A673 (cell line): ENCODE data around the gene SLC22A3. TPM values are rescaled to one million over a fixed set of nuclear protein-coding genes. Genes with fewer than 3 reads are reported as not detected.

Source experiments
- BruUV-seq: library from RNA; stranded (reverse); fragments of 400-500 nt; replicated peaks from 2 replicates; lab custom pipeline; 2021; lab: Mats Ljungman, UMichigan
- CTCF ChIA-PET: fragments of 300-600 bp; sonication (Branson Sonifier 250); formaldehyde crosslinking; loops from one replicate; lab custom pipeline; 2022; ENCODE audit warnings: antibody characterized with exemption; lab: Charles Lee
- POLR2A ChIA-PET: fragments of 300-600 bp; sonication (Branson Sonifier 250); formaldehyde crosslinking; loops from one replicate; lab custom pipeline; 2022; ENCODE audit warnings: antibody characterized with exemption; ENCODE audit not compliant: low non-redundant PET; lab: Charles Lee
- DNase-seq: peaks from one replicate; pipeline ENCODE4 v3.0.0-alpha.2; 2015; ENCODE audit warnings: low spot score
- H3K27ac ChIP-seq: fragments of 200-600 bp; sonication (generic); 2 replicates; pipeline ENCODE4 v1.5.1; 2016; ENCODE audit warnings: mixed run types, low read depth, mild to moderate bottlenecking, mixed read lengths, antibody characterized with exemption, low read length; ENCODE audit not compliant: poor library complexity, severe bottlenecking
- H3K27me3 ChIP-seq: fragments of 200-600 bp; sonication (generic); replicated peaks from 2 replicates; pipeline ENCODE4 v1.6.1; 2017; ENCODE audit warnings: mixed run types, low read depth, mild to moderate bottlenecking, mixed read lengths, antibody characterized with exemption, low read length; ENCODE audit not compliant: insufficient read depth, poor library complexity
- H3K36me3 ChIP-seq: fragments of 200-600 bp; sonication (generic); 2 replicates; pipeline ENCODE4 v1.6.1; 2016; ENCODE audit warnings: mixed run types, mild to moderate bottlenecking, mixed read lengths, antibody characterized with exemption, low read length; ENCODE audit not compliant: insufficient read depth, poor library complexity, severe bottlenecking
- H3K4me1 ChIP-seq: fragments of 200-600 bp; sonication (generic); 2 replicates; pipeline ENCODE4 v1.6.1; 2017; ENCODE audit warnings: mixed run types, mild to moderate bottlenecking, mixed read lengths, antibody characterized with exemption, low read length; ENCODE audit not compliant: insufficient read depth, poor library complexity, severe bottlenecking
- H3K4me3 ChIP-seq: fragments of 200-600 bp; sonication (generic); 2 replicates; pipeline ENCODE4 v1.5.1; 2016; ENCODE audit warnings: low read depth, mixed run types, mild to moderate bottlenecking, mixed read lengths, low read length; ENCODE audit not compliant: poor library complexity, severe bottlenecking
- H3K9me3 ChIP-seq: fragments of 200-600 bp; sonication (generic); 2 replicates; pipeline ENCODE4 v1.6.1; 2016; ENCODE audit warnings: mixed run types, low read depth, mild to moderate bottlenecking, mixed read lengths, antibody characterized with exemption, low read length; ENCODE audit not compliant: poor library complexity, severe bottlenecking
- EZH2 ChIP-seq: fragments of 200-600 bp; sonication (generic); IDR thresholded peaks from 2 replicates; pipeline ENCODE4 v1.6.1; 2017; ENCODE audit warnings: borderline replicate concordance, low read depth, mild to moderate bottlenecking, mixed read lengths, antibody characterized with exemption, low read length; ENCODE audit not compliant: poor library complexity, severe bottlenecking
- intact Hi-C: fragments of 100-400 bp; cut with micrococcal nuclease; formaldehyde crosslinking; loops from one replicate; pipeline ENCODE4 v1.10.0; 2022; ENCODE audit not compliant: unreplicated experiment
- total RNA-seq: library from RNA; stranded (reverse); gene quantifications from 2 replicates; pipeline ENCODE4 v1.2.3, GENCODE V29; 2021
- TF ChIP-seq, protein P1 (sequence below): fragments of 300-800, 200-600 bp; sonication (generic); conservative IDR thresholded peaks from 2 replicates; pipeline ENCODE4 v1.5.1; 2017; ENCODE audit warnings: low read depth, mild to moderate bottlenecking, antibody characterized with exemption, low read length, moderate library complexity, mixed read lengths

The SLC22A3 gene
- total RNA-seq, 1 experiment from 2014 or later: not detected

DNA sequence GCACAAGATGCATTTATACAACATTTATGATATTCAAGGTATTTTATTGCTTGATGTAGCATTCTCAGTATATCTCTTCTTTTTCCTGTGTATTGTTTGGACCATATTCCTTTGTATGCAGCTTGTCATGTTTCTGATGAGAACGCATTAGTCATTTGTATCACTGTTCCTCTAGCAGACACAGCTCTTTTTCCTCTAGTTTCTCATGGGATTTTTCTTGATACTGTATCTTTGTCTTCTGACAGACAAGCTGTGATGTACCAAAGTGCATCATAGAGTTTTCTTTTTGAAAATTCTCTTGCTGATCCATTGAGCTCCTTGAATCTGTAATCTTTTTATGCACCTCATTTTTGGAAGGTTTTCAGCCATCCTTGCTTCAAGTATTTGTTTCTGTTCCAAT lies 140.9 kb downstream of the SLC22A3 start:
- Histone ChIP-seq H3K4me3 (no peak overlapping the region), H3K4me1 (no peaks in the 10 kb centered on the region), H3K9me3 (no peaks in the 10 kb centered on the region), H3K36me3 (no peaks in the 10 kb centered on the region), H3K27me3 (no peaks in the 10 kb centered on the region), H3K27ac (no peak overlapping the region)
- CTCF ChIA-PET: no interaction called here
- intact Hi-C loops: no loop called here
- DNase-seq: no peak
- POLR2A ChIA-PET: no interaction called here
- TF ChIP-seq, protein P1, sequence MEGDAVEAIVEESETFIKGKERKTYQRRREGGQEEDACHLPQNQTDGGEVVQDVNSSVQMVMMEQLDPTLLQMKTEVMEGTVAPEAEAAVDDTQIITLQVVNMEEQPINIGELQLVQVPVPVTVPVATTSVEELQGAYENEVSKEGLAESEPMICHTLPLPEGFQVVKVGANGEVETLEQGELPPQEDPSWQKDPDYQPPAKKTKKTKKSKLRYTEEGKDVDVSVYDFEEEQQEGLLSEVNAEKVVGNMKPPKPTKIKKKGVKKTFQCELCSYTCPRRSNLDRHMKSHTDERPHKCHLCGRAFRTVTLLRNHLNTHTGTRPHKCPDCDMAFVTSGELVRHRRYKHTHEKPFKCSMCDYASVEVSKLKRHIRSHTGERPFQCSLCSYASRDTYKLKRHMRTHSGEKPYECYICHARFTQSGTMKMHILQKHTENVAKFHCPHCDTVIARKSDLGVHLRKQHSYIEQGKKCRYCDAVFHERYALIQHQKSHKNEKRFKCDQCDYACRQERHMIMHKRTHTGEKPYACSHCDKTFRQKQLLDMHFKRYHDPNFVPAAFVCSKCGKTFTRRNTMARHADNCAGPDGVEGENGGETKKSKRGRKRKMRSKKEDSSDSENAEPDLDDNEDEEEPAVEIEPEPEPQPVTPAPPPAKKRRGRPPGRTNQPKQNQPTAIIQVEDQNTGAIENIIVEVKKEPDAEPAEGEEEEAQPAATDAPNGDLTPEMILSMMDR: no peak
- TF ChIP-seq EZH2: no peak
- no TSS peak for BruUV-seq

DNA sequence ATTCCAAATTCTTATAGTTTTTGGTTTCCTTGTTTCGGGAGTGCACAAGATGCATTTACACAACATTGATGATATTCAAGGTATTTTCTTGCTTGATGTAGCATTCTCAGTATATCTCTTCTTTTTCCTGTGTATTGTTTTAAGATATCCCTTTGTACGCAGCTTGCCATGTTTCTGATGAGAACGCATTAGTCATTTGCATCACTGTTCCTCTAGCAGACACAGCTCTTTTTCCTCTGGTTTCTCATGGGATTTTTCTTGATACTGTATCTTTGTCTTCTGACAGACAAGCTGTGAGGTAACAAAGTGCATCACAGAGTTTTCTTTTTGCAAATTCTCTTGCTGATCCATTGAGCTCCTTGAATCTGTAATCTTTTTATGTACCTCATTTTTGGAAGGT lies 146.4 kb downstream of the SLC22A3 start:
- H3K27ac ChIP-seq: no peak overlapping the region
- BruUV-seq: no TSS peak
- H3K4me1 ChIP-seq: no peaks in the 10 kb centered on the region
- TF ChIP-seq, protein P1: no peak
- TF ChIP-seq EZH2: no peak
- ChIA-PET CTCF (no interaction called here), POLR2A (no interaction called here)
- H3K9me3 ChIP-seq: no peaks in the 10 kb centered on the region
- no peak for DNase-seq
- peaks cover 10% of the 10 kb centered on the region for H3K27me3 ChIP-seq
- H3K4me3 ChIP-seq: no peak overlapping the region
- H3K36me3 ChIP-seq: no peaks in the 10 kb centered on the region
- intact Hi-C loops: no loop called here

DNA sequence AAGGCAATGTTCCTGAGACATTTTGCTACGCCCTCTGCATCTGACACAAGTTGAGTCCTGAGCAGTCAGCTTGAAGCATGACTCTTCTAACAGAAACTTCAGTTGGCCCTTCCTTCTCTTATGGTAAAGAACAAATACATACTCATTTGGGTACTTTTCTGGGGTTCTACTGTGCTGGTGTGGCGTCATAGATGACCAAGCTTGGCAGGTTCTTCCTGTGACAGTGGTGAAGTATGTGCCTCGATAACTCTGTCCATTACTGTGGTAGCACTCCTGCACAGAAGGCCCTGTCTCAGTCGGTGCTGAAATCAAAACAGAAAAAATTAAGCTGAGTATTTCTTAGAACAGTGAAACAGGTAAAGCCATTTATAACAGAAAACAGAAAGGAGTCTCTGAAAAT lies 152.5 kb downstream of the SLC22A3 start:
- DNase-seq: no peak
- intact Hi-C loops: no loop called here
- no peaks in the 10 kb centered on the region for H3K9me3 ChIP-seq
- peaks cover 10% of the 10 kb centered on the region for H3K27me3 ChIP-seq
- no peaks in the 10 kb centered on the region for H3K36me3 ChIP-seq
- no peak overlapping the region for H3K4me3 ChIP-seq
- TF ChIP-seq, protein P1: no peak
- no peak for TF ChIP-seq EZH2
- CTCF ChIA-PET: no interaction called here
- no peaks in the 10 kb centered on the region for H3K4me1 ChIP-seq
- POLR2A ChIA-PET: no interaction called here
- H3K27ac ChIP-seq: no peak overlapping the region
- no TSS peak for BruUV-seq

Other genes starting within 250 kb of the SLC22A3 start
- 1.6 and 3.3 TPM in 2 replicates for gene SLC22A1, start 226.6 kb upstream of the SLC22A3 start, total RNA-seq
- not detected in 2 replicates for gene SLC22A2, start 89.6 kb upstream of the SLC22A3 start, total RNA-seq